ENCODE results near the gene EXD3. TPM values are rescaled to one million over a fixed set of nuclear protein-coding genes. Genes with fewer than 3 reads are reported as not detected.

Gene EXD3
- total and polyA plus RNA-seq, 2 of the 4 experiments (the other 2 are of a cell fraction) = 1.1 to 7.4 TPM

GRCh38 chr9:137421838-137422603, 941 bp downstream of the EXD3 start (continued):
- TF ChIP-seq MAZ (IDR thresholded peaks at IDR 0.05; ENCODE audit: borderline replicate concordance, low read depth, low read length) (no peak), RCOR1 (IDR thresholded peaks at IDR 0.05; ENCODE audit: insufficient replicate concordance, low read length) (no peak)

GRCh38 chr9:137417161-137418021, 5.6 kb downstream of the EXD3 start:
- H2AK9ac ChIP-seq (replicated peaks; ENCODE audit: low read depth, low read length, poor library complexity) = no peak overlapping the region
- no peaks in the 10 kb centered on the region for H3K27me3 ChIP-seq (ENCODE audit: control insufficient read depth, insufficient read depth, low read length)
- H3K36me3 ChIP-seq (ENCODE audit: control insufficient read depth, insufficient read depth, low read length) = peaks cover 3% of the 10 kb centered on the region; the same call in 1 of the 2 replicates
- H3K4ac ChIP-seq (ENCODE audit: low read depth, low read length) = no peak overlapping the region
- H3K4me2 ChIP-seq (ENCODE audit: low read depth, low read length) = no peak overlapping the region
- no peaks in the 10 kb centered on the region for H4K20me1 ChIP-seq (ENCODE audit: insufficient read depth, low read length)
- peak overlapping the region; percentile 14 for H2AFZ ChIP-seq (replicated peaks; ENCODE audit: low read length, poor library complexity)
- H4K8ac ChIP-seq (ENCODE audit: low read depth in 2 of 2, low read length in 2 of 2) = no peak overlapping the region
- H3K4me1 ChIP-seq (ENCODE audit: control insufficient read depth, insufficient read depth, low read length) = peaks cover 7% of the 10 kb centered on the region
- H3K23ac ChIP-seq (ENCODE audit: low read depth, low read length) = no peak overlapping the region
- in situ Hi-C loops (cut with MboI; ENCODE audit: low sequenced_read_pairs) (no loop called here), dilution Hi-C loops (cut with HindIII; ENCODE audit: low sequenced_read_pairs, unreplicated experiment) (no loop called here), intact Hi-C loops (cut with micrococcal nuclease) (no loop called here)
- no peaks in the 10 kb centered on the region for H3K9me3 ChIP-seq (ENCODE audit: control insufficient read depth, insufficient read depth, low read length)
- no peak overlapping the region for H4K91ac ChIP-seq (ENCODE audit: insufficient read depth, low read depth, low read length)
- no TSS peak for BruUV-seq (replicated peaks)
- WGBS, 2 experiments (ENCODE audit: extremely low coverage in 2 of 2, insufficient read length in 1 of 2) = 87% methylated on average over 56 of the region's 99 CpGs; no CpG with 5 or more reads in 1 of the 2 experiments
- no peak overlapping the region for H4K5ac ChIP-seq (ENCODE audit: low read depth, low read length)
- no peak overlapping the region for H3K27ac ChIP-seq (ENCODE audit: insufficient read depth, low read length)
- CTCF ChIA-PET = no interaction called here
- peaks cover 26 to 49% of the 10 kb centered on the region in 2 experiments for H3K79me1 ChIP-seq (ENCODE audit: low read depth in 1 of 2, low read length in 2 of 2)
- H3K4me3 ChIP-seq (ENCODE audit: insufficient read depth, low read depth, low read length) = no peak overlapping the region
- no peak overlapping the region for H3K56ac ChIP-seq (ENCODE audit: extremely low read depth, insufficient read depth, low read length)
- no peak overlapping the region for H2AK5ac ChIP-seq (ENCODE audit: low read depth, low read length)
- H2BK5ac ChIP-seq (ENCODE audit: low read depth, low read length, poor library complexity, severe bottlenecking) = no peak overlapping the region
- H3K9ac ChIP-seq (ENCODE audit: low read depth, low read length) = no peak overlapping the region
- no peak overlapping the region for H3K14ac ChIP-seq (replicated peaks; ENCODE audit: low read depth, low read length)
- no peak overlapping the region for H2BK120ac ChIP-seq (ENCODE audit: low read depth, low read length)
- H3K9me1 ChIP-seq (ENCODE audit: insufficient read depth, low read length) = peaks cover 8% of the 10 kb centered on the region
- DNase-seq = no peak
- ATAC-seq (ENCODE audit: low read depth) = no peak
- no peak overlapping the region for H2BK15ac ChIP-seq (ENCODE audit: low read depth, low read length)
- POLR2A ChIA-PET (ENCODE audit: unreplicated experiment) = no interaction called here
- H2BK20ac ChIP-seq (ENCODE audit: low read depth, low read length) = no peak overlapping the region
- H3K18ac ChIP-seq (ENCODE audit: low read depth, low read length) = no peak overlapping the region
- TF ChIP-seq ELK1 (IDR thresholded peaks at IDR 0.05; ENCODE audit: borderline replicate concordance, low read depth, low read length) (no peak), SMC3 (IDR thresholded peaks at IDR 0.05; ENCODE audit: low read depth, low read length) (no peak), NFE2L2 (IDR thresholded peaks at IDR 0.05; ENCODE audit: low read depth, low read length) (no peak), RFX5 (IDR thresholded peaks at IDR 0.05; ENCODE audit: low read depth, low read length) (no peak), RAD21 (IDR thresholded peaks at IDR 0.05; ENCODE audit: low read length) (no peak), MAFK (IDR thresholded peaks at IDR 0.05; ENCODE audit: low read depth, low read length) (no peak), POLR2A (IDR thresholded peaks at IDR 0.05; ENCODE audit: low read depth, low read length) (no peak), CHD1 (IDR thresholded peaks at IDR 0.05; ENCODE audit: low read depth, low read length) (no peak), BHLHE40 (IDR thresholded peaks at IDR 0.05; ENCODE audit: low read depth, low read length) (no peak), CEBPB (IDR thresholded peaks at IDR 0.05; ENCODE audit: low read depth, low read length) (no peak), RCOR1 (IDR thresholded peaks at IDR 0.05; ENCODE audit: insufficient replicate concordance, low read length) (no peak), USF2 (IDR thresholded peaks at IDR 0.05; ENCODE audit: low read depth, low read length) (no peak), MXI1 (IDR thresholded peaks at IDR 0.05; ENCODE audit: borderline replicate concordance, low read depth, low read length) (no peak)

Measured in IMR-90 (cell line).